HepG2 (cell line): ENCODE data around the gene ENPP1. TPM values are rescaled to one million over a fixed set of nuclear protein-coding genes. Genes with fewer than 3 reads are reported as not detected.

Source experiments
- AHR ChIP-seq: IDR thresholded peaks from 2 replicates; pipeline ENCODE4 v1.6.1; 2018; ENCODE audit warnings: missing genetic modification reagents, missing compliant biosample characterization
- ARID5B ChIP-seq: IDR thresholded peaks from 2 replicates; pipeline ENCODE4 v1.4.0; 2020; ENCODE audit warnings: mild to moderate bottlenecking, missing genetic modification reagents
- BRD4 ChIP-seq: sonication (generic); formaldehyde crosslinking; IDR thresholded peaks from 2 replicates; pipeline ENCODE4 v1.4.0; 2020; ENCODE audit warnings: missing genetic modification reagents
- FOSL2 ChIP-seq: sonication (generic); formaldehyde crosslinking; IDR thresholded peaks from 2 replicates; pipeline ENCODE4 v1.4.0; 2020; ENCODE audit warnings: missing genetic modification reagents
- GMEB1 ChIP-seq: sonication (generic); formaldehyde crosslinking; IDR thresholded peaks from 2 replicates; pipeline ENCODE4 v1.5.1; 2020; ENCODE audit warnings: missing genetic modification reagents, mild to moderate bottlenecking, borderline replicate concordance
- HMGXB4 ChIP-seq, 2 experiments: sonication (generic) in 1 of 2; formaldehyde crosslinking in 1 of 2; IDR thresholded peaks; 2 replicates each; pipeline versions ENCODE4 v1.4.0 to v1.6.1; 2018 to 2020; ENCODE audit warnings: missing genetic modification reagents in 2 of 2, borderline replicate concordance in 1 of 2, low read depth in 1 of 2, mild to moderate bottlenecking in 1 of 2, missing biosample characterization in 1 of 2
- KDM1A ChIP-seq: IDR thresholded peaks from 2 replicates; pipeline ENCODE4 v1.6.1; 2016; ENCODE audit warnings: missing compliant biosample characterization
- KLF12 ChIP-seq: sonication (generic); formaldehyde crosslinking; IDR thresholded peaks from 2 replicates; pipeline ENCODE4 v1.4.0; 2020; ENCODE audit warnings: missing genetic modification reagents, borderline replicate concordance
- KMT2A ChIP-seq: sonication (generic); formaldehyde crosslinking; IDR thresholded peaks from 2 replicates; pipeline ENCODE4 v1.4.0; 2020; ENCODE audit warnings: missing genetic modification reagents
- RBM39 ChIP-seq: fragments of 200-400 bp; formaldehyde crosslinking; IDR thresholded peaks from one replicate; pipeline ENCODE4 v1.6.1; 2018; ENCODE audit warnings: antibody characterized with exemption, mild to moderate bottlenecking, low read depth, low read length; ENCODE audit not compliant: poor library complexity, severe bottlenecking
- TFAP4 ChIP-seq: sonication (generic); IDR thresholded peaks from 2 replicates; pipeline ENCODE4 v1.6.1; 2016; ENCODE audit warnings: low read depth, borderline replicate concordance
- ZNF564 ChIP-seq: sonication (generic); formaldehyde crosslinking; IDR thresholded peaks from 2 replicates; pipeline ENCODE4 v1.8.1; 2023; ENCODE audit warnings: mild to moderate bottlenecking, missing genetic modification reagents
- ZNF574 ChIP-seq: sonication (generic); formaldehyde crosslinking; IDR thresholded peaks from 2 replicates; pipeline ENCODE4 v1.4.0; 2020; ENCODE audit warnings: missing genetic modification reagents
- ZNF670 ChIP-seq: sonication (generic); formaldehyde crosslinking; IDR thresholded peaks from 2 replicates; pipeline ENCODE4 v1.8.0; 2022; ENCODE audit warnings: mild to moderate bottlenecking, missing genetic modification reagents, borderline replicate concordance
- ZNF768 ChIP-seq: sonication (generic); formaldehyde crosslinking; IDR thresholded peaks from 2 replicates; pipeline ENCODE4 v1.4.0; 2020; ENCODE audit warnings: missing genetic modification reagents
- ZNF891 ChIP-seq: sonication (generic); formaldehyde crosslinking; IDR thresholded peaks from 2 replicates; pipeline ENCODE4 v1.5.0; 2020; ENCODE audit warnings: mild to moderate bottlenecking, missing genetic modification reagents
- polyA plus RNA-seq, 8 experiments: library from polyadenylated mRNA; depleted of rRNA in 3 of 8; stranded (reverse) in 7 of 8; unstranded in 1 of 8; fragments of >200 nt; fragmentation: Illumina TruSeq in 4 of 8; extraction: Trizol in 4 of 8; gene quantifications; 2 replicates each; pipeline versions ENCODE4 v1.2.1 to v1.2.3, GENCODE V29; 2011 to 2016; ENCODE audit warnings: low read depth in 4 of 8, missing spikeins in 1 of 8, mixed read lengths in 1 of 8; ENCODE audit not compliant: insufficient read depth in 1 of 8
- total RNA-seq, 5 experiments: library from RNA; depleted of rRNA; stranded (reverse); fragments of >200 nt; fragmentation: Illumina TruSeq; extraction: Trizol; gene quantifications; 2 replicates each; pipeline ENCODE4 v1.2.3, GENCODE V29; 2016; ENCODE audit warnings: low read depth in 1 of 5

ENPP1 gene
- total and polyA plus RNA-seq, 2 of the 13 experiments (the other 11 are each of a cell fraction or from before 2014, with no cell fraction given) = 56.5 to 160 TPM

- TF ChIP-seq ARID5B (CRISPR knock-in tag) (peak; percentile 81), AHR (CRISPR knock-in tag) (peak; percentile 82; the same call in 1 of the 2 replicates), HMGXB4 (CRISPR knock-in tag; IDR thresholded peaks at IDR 0.05; ENCODE audit: borderline replicate concordance in 1 of 2, low read depth in 1 of 2) (peak; percentile 50 to 59; a peak in 3 of 4 replicates), BRD4 (no peak; the same call in 1 of the 2 replicates), FOSL2 (CRISPR knock-in tag) (peak; percentile 50; the same call in 1 of the 2 replicates), KMT2A (CRISPR knock-in tag) (peak; percentile 84), RBM39 (peak; percentile 94), ZNF564 (CRISPR knock-in tag) (0 out of 2 replicates have a peak, but pooled peaks have one; percentile 33), KLF12 (CRISPR knock-in tag) (no peak), ZNF574 (CRISPR knock-in tag) (peak; percentile 45; the same call in 1 of the 2 replicates), ZNF670 (CRISPR knock-in tag) (0 out of 2 replicates have a peak, but pooled peaks have one; percentile 21), TFAP4 (no peak), ZNF891 (CRISPR knock-in tag) (0 out of 2 replicates have a peak, but pooled peaks have one; percentile 31), ZNF768 (CRISPR knock-in tag) (peak; percentile 66), KDM1A (CRISPR knock-in tag) (0 out of 2 replicates have a peak, but pooled peaks have one; percentile 51), GMEB1 (CRISPR knock-in tag) (0 out of 2 replicates have a peak, but pooled peaks have one; percentile 13)
Observed at GRCh38 chr6:131807644-131808459, at the start of gene ENPP1 (continued).
